Daoy (cell line): ENCODE measurements around the gene PPP2R5C. TPM values are rescaled to one million over a fixed set of nuclear protein-coding genes. Genes with fewer than 3 reads are reported as not detected.
"Not testable (repeated sequence)": the region's sequence is repeated elsewhere in the genome, so short reads cannot be mapped to it uniquely, and the experiment has no call there.

Experiments used
- DNase-seq: peaks from one replicate; pipeline ENCODE4 v3.0.0-alpha.2; 2015; ENCODE audit warnings: low read depth
- total RNA-seq: library from RNA; depleted of rRNA; stranded (reverse); fragments of >200 nt; shearing (Covaris generic); gene quantifications from 2 replicates; pipeline ENCODE4 v1.2.3, GENCODE V29; 2014; rRNA removed

The PPP2R5C gene
- total RNA-seq, 1 experiment from 2014 or later: 138 TPM

GRCh38 chr14:101965770-101966722 is 204.5 kb downstream of the PPP2R5C start:
- DNase-seq: peak; percentile 44

GRCh38 chr14:101966742-101967141 is 205.2 kb downstream of the PPP2R5C start:
- no peak for DNase-seq

- no peak for DNase-seq
Measured at GRCh38 chr14:101968186-101968585, 206.7 kb downstream of the PPP2R5C start.

- no peak for DNase-seq
Measured at GRCh38 chr14:101969481-101969880, 208.0 kb downstream of the PPP2R5C start.

DNA sequence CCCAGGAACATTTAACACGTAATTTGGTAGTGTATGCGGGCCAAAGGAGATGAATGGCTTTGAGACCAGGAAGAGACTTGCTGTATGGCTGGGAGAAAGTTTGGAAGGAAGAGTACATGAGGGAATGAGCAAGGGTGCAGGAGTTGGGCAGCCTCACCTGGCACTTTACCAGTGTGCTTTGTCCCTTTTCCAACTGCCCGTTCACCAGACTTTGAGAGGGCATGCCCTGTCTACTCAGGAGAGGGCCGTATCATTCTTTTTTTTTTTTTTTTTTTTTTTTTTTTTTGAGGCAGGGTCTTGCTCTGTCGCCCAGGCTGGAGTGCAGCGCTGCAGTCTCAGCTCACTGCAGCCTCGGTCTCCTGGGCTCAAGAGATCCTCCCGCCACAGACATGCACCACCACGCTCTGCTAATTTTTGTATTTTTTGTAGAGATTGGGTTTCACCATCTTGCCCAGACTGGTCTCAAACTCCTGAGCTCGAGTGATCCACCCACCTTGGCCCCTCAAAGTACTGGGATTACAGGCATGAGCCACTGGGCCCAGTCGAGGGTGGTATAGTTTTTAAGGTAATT is 209.4 kb downstream of the PPP2R5C start:
- no peak for DNase-seq

DNA sequence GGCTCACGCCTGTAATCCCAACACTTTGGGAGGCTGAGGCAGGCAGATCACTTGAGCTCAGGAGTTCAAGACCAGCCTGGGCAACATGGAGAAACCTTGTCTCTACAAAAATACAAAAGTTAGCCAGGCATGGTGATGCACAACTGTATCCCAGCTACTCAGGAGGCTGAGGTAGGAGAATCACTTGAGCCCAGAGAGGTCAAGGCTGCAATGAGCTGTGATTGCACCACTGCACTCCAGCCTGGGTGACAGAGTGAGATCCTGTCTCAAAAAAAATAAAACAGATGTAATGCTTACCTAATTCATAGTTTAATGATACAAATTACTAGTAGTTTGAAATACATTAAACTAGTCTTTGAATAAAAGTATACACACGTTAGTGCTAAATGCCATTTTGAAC is 209.9 kb downstream of the PPP2R5C start:
- DNase-seq: not testable (repeated sequence)

DNA sequence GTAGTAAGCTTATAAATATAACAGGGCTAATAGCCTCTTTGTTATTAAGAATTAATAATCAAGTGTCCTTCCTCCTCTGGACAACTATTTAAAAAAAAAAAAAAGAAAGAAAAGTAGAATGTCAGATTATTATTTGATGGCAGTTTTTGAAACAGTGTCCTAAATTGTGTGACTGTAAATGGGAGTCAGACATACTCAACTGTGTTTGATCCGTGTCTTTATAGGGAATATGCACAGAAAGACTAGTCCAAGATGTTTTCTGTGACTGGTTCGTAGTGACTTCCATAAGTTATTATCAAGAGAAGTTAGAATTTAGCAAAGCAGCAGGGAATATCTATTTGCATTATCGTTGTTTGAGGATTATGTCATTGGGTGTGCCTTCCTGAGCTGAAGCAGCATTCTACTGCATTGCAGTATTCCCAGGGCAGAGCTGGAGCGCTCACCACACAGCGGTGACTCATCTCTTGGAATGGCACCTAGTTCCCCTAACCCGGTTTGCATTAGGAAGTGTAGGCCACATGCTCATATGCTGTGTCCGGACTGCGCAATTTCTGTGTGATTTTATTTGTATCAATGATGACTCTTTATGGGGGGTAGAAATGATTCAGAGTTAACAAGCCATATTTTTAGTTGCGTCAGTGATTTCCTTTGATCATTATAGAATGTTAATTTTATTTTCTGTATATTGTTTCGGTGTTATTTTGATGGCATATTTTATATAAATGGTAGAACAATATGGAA is 210.8 kb downstream of the PPP2R5C start:
- peak; percentile 99 for DNase-seq

DNA sequence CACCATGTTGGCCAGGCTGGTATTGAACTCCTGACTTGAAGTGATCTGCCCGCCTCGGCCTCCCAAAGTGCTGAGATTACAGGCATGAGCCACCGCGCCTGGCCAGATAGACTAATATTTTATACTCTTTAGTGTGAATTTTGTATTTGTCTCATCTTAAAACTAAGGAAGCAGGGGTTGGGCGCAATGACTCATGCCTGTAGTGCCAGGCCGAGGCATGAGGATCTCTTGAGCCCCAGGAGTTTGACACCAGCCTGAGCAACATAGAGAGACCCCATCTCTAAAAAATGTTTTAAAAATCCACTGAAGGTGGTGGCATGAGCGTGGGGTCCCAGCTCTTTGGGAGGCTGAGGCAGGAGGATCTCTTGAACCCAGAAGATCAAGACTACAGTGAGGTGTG is 211.8 kb downstream of the PPP2R5C start:
- peak; percentile 55 for DNase-seq

DNA sequence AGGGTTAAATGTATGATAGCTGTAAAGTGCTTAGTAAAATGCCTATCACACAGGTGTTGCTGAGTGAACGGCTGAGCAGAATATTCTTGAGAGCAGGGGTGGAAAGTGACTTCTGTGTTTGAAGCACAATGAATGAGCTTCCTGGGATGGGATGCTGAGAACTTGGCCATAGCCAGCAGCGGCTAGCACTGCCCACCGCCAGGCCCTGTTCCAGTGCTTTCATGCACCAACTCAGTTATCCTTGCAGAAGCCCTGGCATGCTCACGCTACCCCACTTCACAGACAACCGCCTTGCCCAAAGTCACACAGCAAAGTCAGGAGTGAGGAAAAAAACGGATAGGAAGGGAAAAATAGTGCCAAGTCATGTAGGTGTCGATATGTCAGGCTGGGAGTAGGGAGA is 213.7 kb downstream of the PPP2R5C start:
- no peak for DNase-seq

Other genes with a start within 250 kb of the PPP2R5C start
- gene DIO3, start 200.2 kb upstream of the PPP2R5C start, total RNA-seq: not detected in 2 replicates
- gene DYNC1H1, start 202.9 kb downstream of the PPP2R5C start, total RNA-seq: 219 and 264 TPM in 2 replicates